Retinal pigment epithelial cell (primary cell): ENCODE results near the gene NNMT.

Experiments used
- DNase-seq: peaks from one replicate; pipeline ENCODE4 v3.0.0-alpha.2; 2010; ENCODE audit warnings: low read depth
- H3K4me3 ChIP-seq: 2 replicates; pipeline ENCODE4 v1.5.1; 2011; ENCODE audit warnings: mild to moderate bottlenecking, low read length, control low read depth, moderate library complexity
- CTCF ChIP-seq: conservative IDR thresholded peaks from 2 replicates; pipeline ENCODE4 v1.5.1; 2011; ENCODE audit warnings: low read depth, low read length, control low read depth, inconsistent platforms

The NNMT gene

GRCh38 chr11:114343493-114343892 lies 47.3 kb downstream of the NNMT start:
- no peak for TF ChIP-seq CTCF
- no peak for DNase-seq
- H3K4me3 ChIP-seq = no peak overlapping the region

DNA sequence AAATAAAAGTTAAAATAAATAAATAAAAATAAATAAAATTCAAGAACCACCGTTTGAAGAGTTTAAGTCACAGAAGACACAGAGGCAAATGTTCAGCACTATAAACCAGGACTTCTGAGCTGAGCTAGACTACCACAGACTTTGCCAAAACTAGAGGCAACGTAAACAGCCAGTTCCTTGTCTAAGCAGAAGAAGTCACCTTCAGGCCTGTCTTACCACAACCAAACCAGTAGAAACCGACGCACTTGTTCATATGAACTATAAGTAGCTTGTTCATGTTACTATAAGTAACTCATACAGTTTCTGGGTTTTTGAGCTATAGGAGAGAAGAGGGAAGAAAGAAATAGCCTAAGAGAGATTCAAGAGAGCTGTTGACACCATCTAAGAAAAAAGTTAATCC lies 48.3 kb downstream of the NNMT start:
- H3K4me3 ChIP-seq = no peak overlapping the region
- TF ChIP-seq CTCF = no peak

DNA sequence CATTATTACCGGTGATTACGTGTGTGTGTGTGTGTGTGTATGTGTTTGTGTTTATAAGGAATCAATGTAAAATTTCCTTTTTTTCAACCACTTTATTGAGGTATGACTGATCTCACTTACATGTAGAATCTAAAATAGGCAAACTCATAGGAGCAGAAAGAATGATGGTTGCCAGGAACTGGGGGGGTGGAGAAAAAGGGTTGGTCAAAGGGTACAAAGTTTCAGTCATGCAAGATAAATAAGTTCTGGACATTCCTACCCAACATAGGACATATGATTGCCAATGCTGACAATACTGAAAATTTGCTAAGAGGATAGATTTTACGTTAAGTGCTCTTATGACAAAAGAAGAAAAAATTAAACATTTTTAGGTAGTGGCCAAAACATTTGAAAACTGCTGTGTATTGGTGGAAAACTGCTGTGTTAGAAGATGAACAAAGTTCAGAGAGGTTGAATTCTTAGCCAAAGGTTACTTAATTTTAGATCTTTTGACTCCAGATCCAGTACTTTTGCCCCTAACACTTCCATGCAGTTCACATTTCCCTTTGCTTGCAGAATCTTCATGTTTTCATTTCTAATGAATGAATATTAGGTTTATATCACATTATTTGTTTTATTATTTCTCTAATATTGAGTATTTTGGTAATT lies 49.5 kb downstream of the NNMT start:
- no peak overlapping the region for H3K4me3 ChIP-seq
- TF ChIP-seq CTCF = no peak
- DNase-seq = no peak

More for the DNA sequence above, 48.3 kb downstream of the NNMT start:
- no peak for DNase-seq

GRCh38 chr11:114346709-114347141 lies 50.5 kb downstream of the NNMT start:
- no peak for TF ChIP-seq CTCF
- DNase-seq = no peak
- no peak overlapping the region for H3K4me3 ChIP-seq

DNA sequence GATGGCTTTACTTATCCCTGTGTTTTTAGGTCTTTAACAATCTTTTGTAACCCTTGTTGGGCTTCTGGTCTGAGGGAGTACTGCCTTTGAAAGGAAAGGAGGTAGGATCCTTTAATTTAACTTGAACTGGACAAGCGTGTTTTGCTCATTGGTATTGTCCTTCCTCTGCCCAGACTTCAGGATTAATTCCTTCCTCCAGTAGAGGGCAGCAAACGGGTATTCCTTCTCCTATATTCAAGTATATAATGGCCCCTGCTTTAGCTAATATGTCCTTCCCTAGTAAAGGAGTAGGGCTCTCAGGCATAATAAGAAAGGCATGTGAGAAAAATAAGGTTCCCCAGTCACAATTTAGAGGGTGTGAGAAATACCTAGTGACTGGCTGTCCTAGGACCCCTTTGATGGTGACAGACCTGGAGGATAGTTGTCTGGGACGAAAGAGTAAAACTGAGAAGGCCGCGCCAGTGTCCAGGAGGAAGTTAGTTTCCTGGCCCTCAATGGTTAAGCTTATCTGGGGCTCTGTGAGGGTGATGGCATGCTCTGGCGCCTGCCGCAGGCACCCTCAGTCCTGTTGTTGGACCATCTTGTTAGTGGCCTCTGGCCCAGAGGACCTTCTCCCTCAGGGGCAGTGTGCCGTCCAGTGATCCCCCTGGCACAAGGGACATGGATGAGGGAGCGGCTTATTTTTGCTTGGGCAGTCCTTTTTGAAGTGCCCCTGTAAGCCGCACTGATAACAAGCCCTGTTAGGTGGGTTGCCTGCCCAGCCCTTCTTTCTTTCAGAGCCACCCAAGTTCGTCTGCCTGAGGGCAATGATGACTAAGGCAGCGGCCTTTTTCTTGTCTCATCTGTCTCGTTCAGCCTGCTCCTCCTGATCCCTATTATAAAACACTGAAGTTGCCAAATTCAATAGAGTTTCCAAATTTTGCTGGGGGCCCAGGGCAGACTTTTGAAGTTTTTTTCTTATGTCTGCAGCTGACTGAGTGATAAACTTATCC lies 52.3 kb downstream of the NNMT start:
- H3K4me3 ChIP-seq = no peak overlapping the region
- TF ChIP-seq CTCF = peak; percentile 61
- DNase-seq = peak; percentile 25

GRCh38 chr11:114350022-114350421 lies 53.8 kb downstream of the NNMT start:
- H3K4me3 ChIP-seq = no peak overlapping the region
- no peak for TF ChIP-seq CTCF
- DNase-seq = no peak
